Measurements from ENCODE around the gene PLP1.

The PLP1 gene

GRCh38 chrX:103776546-103776945 lies at the start of gene PLP1:
Gene PLP1, plus strand, starts transcription at chrX:103776840. Its CDS starts 156 bp downstream, at chrX:103776996.
- DNase-seq (ENCODE audit: low read depth), result no peak
- H3K4me3 ChIP-seq (ENCODE audit: low read depth, low read length), result no peak within 1 kb of the TSS
- no peak for TF ChIP-seq CTCF (conservative IDR thresholded peaks at IDR 0.05; ENCODE audit: low read depth, low read length)

- no peak for DNase-seq (ENCODE audit: low read depth)
- no peak for TF ChIP-seq CTCF (conservative IDR thresholded peaks at IDR 0.05; ENCODE audit: low read depth, low read length)
- no peak overlapping the region for H3K4me3 ChIP-seq (ENCODE audit: low read depth, low read length)
Observed at GRCh38 chrX:103727115-103727514, 49.5 kb upstream of the PLP1 start.

- no peak overlapping the region for H3K4me3 ChIP-seq (ENCODE audit: low read depth, low read length)
- no peak for DNase-seq (ENCODE audit: low read depth)
- TF ChIP-seq CTCF (conservative IDR thresholded peaks at IDR 0.05; ENCODE audit: low read depth, low read length), result no peak
Observed at GRCh38 chrX:103729015-103729414, 47.6 kb upstream of the PLP1 start.

- TF ChIP-seq CTCF (conservative IDR thresholded peaks at IDR 0.05; ENCODE audit: low read depth, low read length), result no peak
- no peak for DNase-seq (ENCODE audit: low read depth)
- no peak overlapping the region for H3K4me3 ChIP-seq (ENCODE audit: low read depth, low read length)
Observed at GRCh38 chrX:103730147-103730795, 46.4 kb upstream of the PLP1 start.

GRCh38 chrX:103730796-103731493 lies 45.7 kb upstream of the PLP1 start:
- no peak for TF ChIP-seq CTCF (conservative IDR thresholded peaks at IDR 0.05; ENCODE audit: low read depth, low read length)
- H3K4me3 ChIP-seq (ENCODE audit: low read depth, low read length), result no peak overlapping the region
- peak; percentile 94 for DNase-seq (ENCODE audit: low read depth)

GRCh38 chrX:103733017-103733416 lies 43.6 kb upstream of the PLP1 start:
- TF ChIP-seq CTCF (conservative IDR thresholded peaks at IDR 0.05; ENCODE audit: low read depth, low read length), result no peak
- no peak for DNase-seq (ENCODE audit: low read depth)
- H3K4me3 ChIP-seq (ENCODE audit: low read depth, low read length), result no peak overlapping the region
